Astrocyte (in vitro differentiated cells and primary cell): Measurements from ENCODE around the gene LBP. TPM values are rescaled to one million over a fixed set of nuclear protein-coding genes. Genes with fewer than 3 reads are reported as not detected.
"Not testable (repeated sequence)": the region's sequence is repeated elsewhere in the genome, so short reads cannot be mapped to it uniquely, and the experiment has no call there.

Experiments
- DNase-seq: peaks from one replicate; pipeline ENCODE4 v3.0.0-alpha.2; 2010; ENCODE audit warnings: low read depth
- FAIRE-seq: peaks from 2 replicates; lab custom pipeline; 2011; peaks lifted over from hg19 to GRCh38; lab: Jason Lieb, UNC
- H2AFZ ChIP-seq: 2 replicates; pipeline ENCODE4 v1.6.0; 2012; ENCODE audit warnings: low read depth, low read length, inconsistent platforms
- H3K27ac ChIP-seq: 2 replicates; pipeline ENCODE4 v1.5.1; 2011; ENCODE audit warnings: low read depth, low read length, inconsistent platforms
- H3K27me3 ChIP-seq: 2 replicates; pipeline ENCODE4 v1.6.0; 2011; ENCODE audit warnings: low read length, inconsistent platforms; ENCODE audit not compliant: insufficient read depth
- H3K36me3 ChIP-seq: 2 replicates; pipeline ENCODE4 v1.5.1; 2011; ENCODE audit warnings: low read length, inconsistent platforms; ENCODE audit not compliant: insufficient read depth
- H3K4me1 ChIP-seq: 2 replicates; pipeline ENCODE4 v1.5.1; 2011; ENCODE audit warnings: low read length, inconsistent platforms; ENCODE audit not compliant: insufficient read depth
- H3K4me2 ChIP-seq: 2 replicates; pipeline ENCODE4 v1.6.0; 2012; ENCODE audit warnings: low read length, inconsistent platforms
- H3K4me3 ChIP-seq: 2 replicates; pipeline ENCODE4 v1.5.1; 2011; ENCODE audit warnings: low read depth, mild to moderate bottlenecking, low read length, inconsistent platforms; ENCODE audit not compliant: insufficient read depth
- H3K79me2 ChIP-seq: 2 replicates; pipeline ENCODE4 v1.6.0; 2012; ENCODE audit warnings: mild to moderate bottlenecking, low read length, inconsistent platforms; ENCODE audit not compliant: insufficient read depth
- H3K9ac ChIP-seq: 2 replicates; pipeline ENCODE4 v1.6.0; 2012; ENCODE audit warnings: mild to moderate bottlenecking, low read length, inconsistent platforms
- H3K9me3 ChIP-seq: 2 replicates; pipeline ENCODE4 v1.5.1; 2012; ENCODE audit warnings: low read depth, mild to moderate bottlenecking, low read length, inconsistent platforms; ENCODE audit not compliant: insufficient read depth
- H4K20me1 ChIP-seq: 2 replicates; pipeline ENCODE4 v1.6.0; 2012; ENCODE audit warnings: low read length, inconsistent platforms; ENCODE audit not compliant: insufficient read depth
- H3K27ac Mint-ChIP-seq: one replicate; pipeline ENCODE4 v1.8.0; 2021; ENCODE audit warnings: mild to moderate bottlenecking, mixed read lengths; ENCODE audit not compliant: unreplicated experiment
- H3K27me3 Mint-ChIP-seq: one replicate; pipeline ENCODE4 v1.8.0; 2021; ENCODE audit warnings: low read depth, mixed read lengths; ENCODE audit not compliant: unreplicated experiment
- H3K36me3 Mint-ChIP-seq: one replicate; pipeline ENCODE4 v1.8.0; 2021; ENCODE audit warnings: low read depth, mixed read lengths; ENCODE audit not compliant: unreplicated experiment
- H3K4me1 Mint-ChIP-seq: one replicate; pipeline ENCODE4 v1.8.0; 2021; ENCODE audit warnings: low read depth, mixed read lengths; ENCODE audit not compliant: unreplicated experiment
- H3K4me3 Mint-ChIP-seq: one replicate; pipeline ENCODE4 v1.8.0; 2021; ENCODE audit warnings: mild to moderate bottlenecking, moderate library complexity, mixed read lengths; ENCODE audit not compliant: unreplicated experiment
- H3K9me3 Mint-ChIP-seq: one replicate; pipeline ENCODE4 v1.8.0; 2021; ENCODE audit warnings: mild to moderate bottlenecking, mixed read lengths; ENCODE audit not compliant: unreplicated experiment
- CTCF ChIP-seq: IDR thresholded peaks from 2 replicates; pipeline ENCODE4 v1.5.1; 2011; ENCODE audit warnings: low read depth, mild to moderate bottlenecking, inconsistent platforms, low read length, moderate library complexity; ENCODE audit not compliant: insufficient read depth
- EZH2 ChIP-seq: IDR thresholded peaks from 2 replicates; pipeline ENCODE4 v1.6.1; 2012; ENCODE audit warnings: mild to moderate bottlenecking, low read length, inconsistent platforms; ENCODE audit not compliant: insufficient read depth
- total RNA-seq: library from RNA; stranded (reverse); gene quantifications from 2 replicates; pipeline ENCODE4 v1.2.1, GENCODE V29; 2021

The LBP gene
- total RNA-seq, 1 donor from 2014 or later, result not detected

- H3K9me3 Mint-ChIP-seq, result no peaks in the 10 kb centered on the region
- Histone ChIP-seq H3K9me3 (no peaks in the 10 kb centered on the region), H3K4me1 (no peaks in the 10 kb centered on the region), H2AFZ (no peak overlapping the region), H3K79me2 (no peaks in the 10 kb centered on the region), H3K27me3 (no peaks in the 10 kb centered on the region), H3K4me2 (no peak overlapping the region), H3K36me3 (no peaks in the 10 kb centered on the region), H3K4me3 (no peak overlapping the region), H3K9ac (no peak overlapping the region), H4K20me1 (no peaks in the 10 kb centered on the region), H3K27ac (no peak overlapping the region)
- FAIRE-seq (no peak), DNase-seq (no peak)
- TF ChIP-seq CTCF (no peak), EZH2 (no peak)
- H3K4me1 Mint-ChIP-seq, result no peaks in the 10 kb centered on the region
- H3K27me3 Mint-ChIP-seq, result no peaks in the 10 kb centered on the region
- H3K4me3 Mint-ChIP-seq, result no peak overlapping the region
- H3K36me3 Mint-ChIP-seq, result peaks cover 11% of the 10 kb centered on the region
- no peak overlapping the region for H3K27ac Mint-ChIP-seq
Observed at GRCh38 chr20:38406476-38406875, 60.2 kb downstream of the LBP start.

DNA sequence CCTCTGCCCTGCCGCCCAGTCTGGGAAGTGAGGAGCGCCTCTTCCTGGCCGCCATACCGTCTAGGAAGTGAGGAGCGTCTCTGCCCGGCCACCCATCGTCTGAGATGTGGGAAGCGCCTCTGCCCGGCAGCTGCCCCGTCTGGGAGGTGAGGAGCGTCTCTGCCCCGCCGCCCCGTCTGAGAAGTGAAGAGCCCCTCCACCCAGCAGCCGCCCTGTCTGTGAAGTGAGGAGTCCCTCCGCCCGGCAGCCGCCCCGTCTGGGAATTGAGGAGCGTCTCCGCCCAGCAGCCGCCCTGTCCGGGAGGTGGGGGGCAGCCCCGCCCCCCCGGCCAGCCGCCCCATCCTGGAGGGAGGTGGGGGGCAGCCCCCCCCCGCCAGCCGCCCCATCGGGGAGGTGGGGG is 61.0 kb downstream of the LBP start:
- Histone ChIP-seq H3K27me3 (no peaks in the 10 kb centered on the region), H3K9me3 (no peaks in the 10 kb centered on the region), H3K4me3 (no peak overlapping the region), H3K36me3 (no peaks in the 10 kb centered on the region), H3K79me2 (no peaks in the 10 kb centered on the region), H4K20me1 (no peaks in the 10 kb centered on the region), H3K4me2 (no peak overlapping the region), H3K4me1 (no peaks in the 10 kb centered on the region), H3K9ac (no peak overlapping the region), H2AFZ (no peak overlapping the region), H3K27ac (no peak overlapping the region)
- DNase-seq (no peak), FAIRE-seq (no peak)
- Mint-ChIP-seq H3K4me1 (no peaks in the 10 kb centered on the region), H3K9me3 (no peaks in the 10 kb centered on the region), H3K27ac (no peak overlapping the region), H3K4me3 (no peak overlapping the region), H3K36me3 (peaks cover 17% of the 10 kb centered on the region), H3K27me3 (no peaks in the 10 kb centered on the region)
- TF ChIP-seq EZH2 (no peak), CTCF (no peak)

GRCh38 chr20:38407822-38408221 is 61.5 kb downstream of the LBP start:
- not testable (repeated sequence) for H3K4me2 ChIP-seq, H3K27ac ChIP-seq, H3K27me3 ChIP-seq, H3K27me3 Mint-ChIP-seq, H3K36me3 ChIP-seq, H3K9me3 Mint-ChIP-seq, H3K9me3 ChIP-seq, FAIRE-seq, H2AFZ ChIP-seq, H3K27ac Mint-ChIP-seq, H3K79me2 ChIP-seq, DNase-seq, H3K9ac ChIP-seq, H3K4me1 ChIP-seq, H3K4me3 ChIP-seq, H3K4me1 Mint-ChIP-seq, H4K20me1 ChIP-seq, H3K4me3 Mint-ChIP-seq
- H3K36me3 Mint-ChIP-seq, result peaks cover 22% of the 10 kb centered on the region
